WTC11 (cell line): ENCODE results near the gene HNF1B. TPM values are rescaled to one million over a fixed set of nuclear protein-coding genes. Genes with fewer than 3 reads are reported as not detected.

Experiments used
- ATAC-seq: fragments of 200-7000 bp; cut with Tn5 transposase; 2 replicates; pipeline ENCODE4 v1.10.0; 2021; ENCODE audit warnings: mild to moderate bottlenecking, moderate library complexity
- CTCF ChIA-PET: fragments of 300-600 bp; sonication (Branson Sonifier 250); formaldehyde crosslinking; loops from one replicate; lab custom pipeline; 2021; ENCODE audit warnings: antibody characterized with exemption; lab: Charles Lee
- POLR2A ChIA-PET: fragments of 350-600 bp; sonication (Branson Sonifier 250); formaldehyde crosslinking; loops from one replicate; lab custom pipeline; 2021; ENCODE audit warnings: antibody characterized with exemption; lab: Charles Lee
- DNase-seq: peaks from one replicate; pipeline ENCODE4 v3.0.0; 2021; ENCODE audit warnings: low spot score
- H3K27ac Mint-ChIP-seq: 2 replicates; pipeline ENCODE4 v1.8.0; 2021; ENCODE audit warnings: mixed read lengths
- H3K27me3 Mint-ChIP-seq: 2 replicates; pipeline ENCODE4 v1.8.0; 2021; ENCODE audit warnings: low read depth, mild to moderate bottlenecking, moderate library complexity, mixed read lengths
- H3K36me3 Mint-ChIP-seq: 2 replicates; pipeline ENCODE4 v1.8.0; 2021; ENCODE audit warnings: mixed read lengths
- H3K4me1 Mint-ChIP-seq: 2 replicates; pipeline ENCODE4 v1.8.0; 2022; ENCODE audit warnings: mixed read lengths
- H3K4me3 Mint-ChIP-seq: 2 replicates; pipeline ENCODE4 v1.8.0; 2021; ENCODE audit warnings: mild to moderate bottlenecking, moderate library complexity, mixed read lengths
- H3K9me3 Mint-ChIP-seq: 2 replicates; pipeline ENCODE4 v1.8.0; 2021; ENCODE audit warnings: mixed read lengths
- ATF1 ChIP-seq: sonication (generic); formaldehyde crosslinking; IDR thresholded peaks from 2 replicates; pipeline ENCODE4 v1.8.1; 2023; ENCODE audit warnings: mild to moderate bottlenecking, moderate library complexity, missing genetic modification reagents
- RELA ChIP-seq: sonication (generic); formaldehyde crosslinking; IDR thresholded peaks from 2 replicates; pipeline ENCODE4 v1.8.1; 2022; ENCODE audit warnings: missing genetic modification reagents, mild to moderate bottlenecking, borderline replicate concordance
- SOX15 ChIP-seq: fragments of 250-450 bp; sonication (Bioruptor Pico); IDR thresholded peaks from 2 replicates; pipeline ENCODE4 v1.9.0; 2021; ENCODE audit warnings: mild to moderate bottlenecking
- TEAD1 ChIP-seq: sonication (generic); formaldehyde crosslinking; IDR thresholded peaks from 2 replicates; pipeline ENCODE4 v1.8.0; 2022; ENCODE audit warnings: mild to moderate bottlenecking, missing genetic modification reagents
- ZBTB21 ChIP-seq: sonication (generic); formaldehyde crosslinking; IDR thresholded peaks from 2 replicates; pipeline ENCODE4 v1.8.1; 2023; ENCODE audit warnings: mild to moderate bottlenecking, missing genetic modification reagents, borderline replicate concordance
- ZNF121 ChIP-seq: sonication (generic); formaldehyde crosslinking; IDR thresholded peaks from 2 replicates; pipeline ENCODE4 v1.8.0; 2023; ENCODE audit warnings: missing genetic modification reagents
- ZNF219 ChIP-seq: sonication (generic); formaldehyde crosslinking; IDR thresholded peaks from 2 replicates; pipeline ENCODE4 v1.8.0; 2023; ENCODE audit warnings: missing genetic modification reagents, mild to moderate bottlenecking, borderline replicate concordance
- total RNA-seq: library from RNA; stranded (reverse); gene quantifications from 3 replicates; pipeline ENCODE4 v1.2.3, GENCODE V29; 2021
- TF ChIP-seq, protein P1 (sequence below): sonication (generic); formaldehyde crosslinking; IDR thresholded peaks from 2 replicates; pipeline ENCODE4 v1.8.0; 2022; ENCODE audit warnings: mild to moderate bottlenecking, missing genetic modification reagents
- TF ChIP-seq, protein P2 (sequence below): fragments of 250-450 bp; sonication (Bioruptor Pico); conservative IDR thresholded peaks from 2 replicates; pipeline ENCODE4 v1.9.0; 2021; ENCODE audit warnings: mild to moderate bottlenecking
- TF ChIP-seq, protein P3 (sequence below): sonication (generic); formaldehyde crosslinking; IDR thresholded peaks from 2 replicates; pipeline ENCODE4 v1.8.1; 2022; ENCODE audit warnings: mild to moderate bottlenecking, moderate library complexity, missing genetic modification reagents
- TF ChIP-seq, protein P4 (sequence below): sonication (generic); formaldehyde crosslinking; IDR thresholded peaks from 2 replicates; pipeline ENCODE4 v1.8.1; 2022; ENCODE audit warnings: mild to moderate bottlenecking, missing genetic modification reagents, moderate library complexity, borderline replicate concordance
- TF ChIP-seq, protein P5 (sequence below): sonication (generic); formaldehyde crosslinking; IDR thresholded peaks from 2 replicates; pipeline ENCODE4 v1.8.0; 2022; ENCODE audit warnings: mild to moderate bottlenecking, missing genetic modification reagents
- TF ChIP-seq, protein P6 (sequence below): fragments of 250-450 bp; sonication (Bioruptor Pico); IDR thresholded peaks from 2 replicates; pipeline ENCODE4 v1.9.0; 2021; ENCODE audit warnings: mild to moderate bottlenecking
- TF ChIP-seq, protein P7 (sequence below): fragments of 250-450 bp; sonication (Bioruptor Pico); IDR thresholded peaks from 2 replicates; pipeline ENCODE4 v1.9.0; 2021; ENCODE audit warnings: mild to moderate bottlenecking
- TF ChIP-seq, protein P8 (sequence below): fragments of 250-450 bp; sonication (Bioruptor Pico); IDR thresholded peaks from 2 replicates; pipeline ENCODE4 v1.9.0; 2021; ENCODE audit warnings: moderate library complexity, mild to moderate bottlenecking, inconsistent platforms, borderline replicate concordance

HNF1B gene
- total RNA-seq, 1 experiment from 2014 or later, result 0.26 TPM

DNA sequence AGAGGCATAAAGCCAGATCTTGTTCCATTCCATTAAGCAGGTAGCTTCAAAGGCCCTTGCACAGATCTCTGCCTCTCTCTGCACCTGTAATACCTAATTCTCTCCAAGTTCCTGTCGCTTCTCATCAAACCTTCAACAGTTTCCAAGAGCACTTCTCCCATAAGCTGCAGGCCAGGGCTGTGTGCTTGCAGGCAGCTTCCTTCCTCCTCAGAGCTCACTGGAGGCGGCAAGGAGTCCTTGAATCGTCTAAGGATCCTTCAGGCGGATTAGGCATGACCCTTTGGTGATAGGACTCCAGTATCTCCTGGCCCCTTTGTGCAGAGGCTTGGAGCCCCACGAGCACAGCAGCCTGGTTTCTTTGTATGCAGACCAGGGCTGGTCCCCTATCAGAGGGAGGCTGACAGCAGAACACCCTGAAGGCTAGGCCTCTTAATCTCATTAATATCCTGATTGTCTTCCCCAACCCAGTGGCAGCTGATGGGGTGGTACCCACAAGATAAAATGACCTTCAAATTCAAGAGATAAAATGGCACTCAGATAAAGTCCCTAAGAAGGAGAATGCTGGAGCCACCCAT, 19.8 kb downstream of the HNF1B start:
- Mint-ChIP-seq H3K27me3 (peaks cover 2% of the 10 kb centered on the region), H3K27ac (no peak overlapping the region), H3K36me3 (no peaks in the 10 kb centered on the region), H3K9me3 (no peaks in the 10 kb centered on the region), H3K4me3 (no peak overlapping the region)
- no peak for ATAC-seq
- ChIA-PET POLR2A (no interaction called here), CTCF (interaction anchor here (0.6 to 0.8 kb wide), 2 partner anchors 19 to 75 kb away, joined by 3 to 4 read pairs; partner anchors contain the start of gene HNF1B)
- DNase-seq, result no peak
- TF ChIP-seq, protein P1, sequence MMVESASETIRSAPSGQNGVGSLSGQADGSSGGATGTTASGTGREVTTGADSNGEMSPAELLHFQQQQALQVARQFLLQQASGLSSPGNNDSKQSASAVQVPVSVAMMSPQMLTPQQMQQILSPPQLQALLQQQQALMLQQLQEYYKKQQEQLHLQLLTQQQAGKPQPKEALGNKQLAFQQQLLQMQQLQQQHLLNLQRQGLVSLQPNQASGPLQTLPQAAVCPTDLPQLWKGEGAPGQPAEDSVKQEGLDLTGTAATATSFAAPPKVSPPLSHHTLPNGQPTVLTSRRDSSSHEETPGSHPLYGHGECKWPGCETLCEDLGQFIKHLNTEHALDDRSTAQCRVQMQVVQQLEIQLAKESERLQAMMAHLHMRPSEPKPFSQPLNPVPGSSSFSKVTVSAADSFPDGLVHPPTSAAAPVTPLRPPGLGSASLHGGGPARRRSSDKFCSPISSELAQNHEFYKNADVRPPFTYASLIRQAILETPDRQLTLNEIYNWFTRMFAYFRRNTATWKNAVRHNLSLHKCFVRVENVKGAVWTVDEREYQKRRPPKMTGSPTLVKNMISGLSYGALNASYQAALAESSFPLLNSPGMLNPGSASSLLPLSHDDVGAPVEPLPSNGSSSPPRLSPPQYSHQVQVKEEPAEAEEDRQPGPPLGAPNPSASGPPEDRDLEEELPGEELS (CRISPR knock-in tag), result no peak
- no peak for TF ChIP-seq ZNF121
- TF ChIP-seq, protein P2, sequence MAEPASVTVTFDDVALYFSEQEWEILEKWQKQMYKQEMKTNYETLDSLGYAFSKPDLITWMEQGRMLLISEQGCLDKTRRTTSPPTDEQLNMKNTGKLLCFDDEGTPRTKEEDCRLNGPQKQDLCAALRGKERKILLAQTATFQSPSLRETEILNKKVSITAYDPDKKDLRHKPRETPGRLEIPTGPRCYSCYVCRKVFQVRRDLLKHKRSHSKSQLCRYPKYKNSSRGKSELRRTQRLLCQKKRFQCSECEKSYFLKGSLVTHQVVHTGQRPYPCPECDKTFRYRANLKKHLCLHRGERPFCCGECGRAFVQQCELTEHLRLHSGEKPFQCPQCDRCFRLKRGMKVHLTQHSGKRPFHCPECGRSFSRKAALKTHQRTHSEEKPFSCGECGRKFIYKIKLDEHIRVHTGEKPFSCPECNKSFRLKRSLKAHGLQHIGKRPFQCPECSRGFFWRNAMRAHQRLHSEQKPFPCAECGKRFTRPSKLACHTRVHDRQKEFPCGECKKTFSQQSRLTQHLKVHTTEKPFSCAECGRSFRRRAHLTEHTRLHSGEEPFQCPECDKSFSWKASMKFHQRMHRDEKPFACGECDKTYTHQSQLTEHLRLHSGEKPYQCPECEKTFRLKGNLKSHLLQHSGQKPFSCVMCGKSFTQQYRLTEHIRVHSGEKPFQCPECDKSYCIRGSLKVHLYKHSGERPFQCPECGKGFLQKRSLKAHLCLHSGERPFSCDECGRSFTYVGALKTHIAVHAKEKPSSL (CRISPR knock-in tag), result no peak
- TF ChIP-seq, protein P3, sequence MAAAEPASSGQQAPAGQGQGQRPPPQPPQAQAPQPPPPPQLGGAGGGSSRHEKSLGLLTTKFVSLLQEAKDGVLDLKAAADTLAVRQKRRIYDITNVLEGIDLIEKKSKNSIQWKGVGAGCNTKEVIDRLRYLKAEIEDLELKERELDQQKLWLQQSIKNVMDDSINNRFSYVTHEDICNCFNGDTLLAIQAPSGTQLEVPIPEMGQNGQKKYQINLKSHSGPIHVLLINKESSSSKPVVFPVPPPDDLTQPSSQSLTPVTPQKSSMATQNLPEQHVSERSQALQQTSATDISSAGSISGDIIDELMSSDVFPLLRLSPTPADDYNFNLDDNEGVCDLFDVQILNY (CRISPR knock-in tag), result no peak
- no peak for TF ChIP-seq ZBTB21 (CRISPR knock-in tag)
- no peak for TF ChIP-seq SOX15 (CRISPR knock-in tag)
- TF ChIP-seq, protein P4, sequence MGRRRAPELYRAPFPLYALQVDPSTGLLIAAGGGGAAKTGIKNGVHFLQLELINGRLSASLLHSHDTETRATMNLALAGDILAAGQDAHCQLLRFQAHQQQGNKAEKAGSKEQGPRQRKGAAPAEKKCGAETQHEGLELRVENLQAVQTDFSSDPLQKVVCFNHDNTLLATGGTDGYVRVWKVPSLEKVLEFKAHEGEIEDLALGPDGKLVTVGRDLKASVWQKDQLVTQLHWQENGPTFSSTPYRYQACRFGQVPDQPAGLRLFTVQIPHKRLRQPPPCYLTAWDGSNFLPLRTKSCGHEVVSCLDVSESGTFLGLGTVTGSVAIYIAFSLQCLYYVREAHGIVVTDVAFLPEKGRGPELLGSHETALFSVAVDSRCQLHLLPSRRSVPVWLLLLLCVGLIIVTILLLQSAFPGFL (CRISPR knock-in tag), result no peak
- TF ChIP-seq, protein P5, sequence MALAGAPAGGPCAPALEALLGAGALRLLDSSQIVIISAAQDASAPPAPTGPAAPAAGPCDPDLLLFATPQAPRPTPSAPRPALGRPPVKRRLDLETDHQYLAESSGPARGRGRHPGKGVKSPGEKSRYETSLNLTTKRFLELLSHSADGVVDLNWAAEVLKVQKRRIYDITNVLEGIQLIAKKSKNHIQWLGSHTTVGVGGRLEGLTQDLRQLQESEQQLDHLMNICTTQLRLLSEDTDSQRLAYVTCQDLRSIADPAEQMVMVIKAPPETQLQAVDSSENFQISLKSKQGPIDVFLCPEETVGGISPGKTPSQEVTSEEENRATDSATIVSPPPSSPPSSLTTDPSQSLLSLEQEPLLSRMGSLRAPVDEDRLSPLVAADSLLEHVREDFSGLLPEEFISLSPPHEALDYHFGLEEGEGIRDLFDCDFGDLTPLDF (CRISPR knock-in tag), result no peak
- TF ChIP-seq, protein P6, sequence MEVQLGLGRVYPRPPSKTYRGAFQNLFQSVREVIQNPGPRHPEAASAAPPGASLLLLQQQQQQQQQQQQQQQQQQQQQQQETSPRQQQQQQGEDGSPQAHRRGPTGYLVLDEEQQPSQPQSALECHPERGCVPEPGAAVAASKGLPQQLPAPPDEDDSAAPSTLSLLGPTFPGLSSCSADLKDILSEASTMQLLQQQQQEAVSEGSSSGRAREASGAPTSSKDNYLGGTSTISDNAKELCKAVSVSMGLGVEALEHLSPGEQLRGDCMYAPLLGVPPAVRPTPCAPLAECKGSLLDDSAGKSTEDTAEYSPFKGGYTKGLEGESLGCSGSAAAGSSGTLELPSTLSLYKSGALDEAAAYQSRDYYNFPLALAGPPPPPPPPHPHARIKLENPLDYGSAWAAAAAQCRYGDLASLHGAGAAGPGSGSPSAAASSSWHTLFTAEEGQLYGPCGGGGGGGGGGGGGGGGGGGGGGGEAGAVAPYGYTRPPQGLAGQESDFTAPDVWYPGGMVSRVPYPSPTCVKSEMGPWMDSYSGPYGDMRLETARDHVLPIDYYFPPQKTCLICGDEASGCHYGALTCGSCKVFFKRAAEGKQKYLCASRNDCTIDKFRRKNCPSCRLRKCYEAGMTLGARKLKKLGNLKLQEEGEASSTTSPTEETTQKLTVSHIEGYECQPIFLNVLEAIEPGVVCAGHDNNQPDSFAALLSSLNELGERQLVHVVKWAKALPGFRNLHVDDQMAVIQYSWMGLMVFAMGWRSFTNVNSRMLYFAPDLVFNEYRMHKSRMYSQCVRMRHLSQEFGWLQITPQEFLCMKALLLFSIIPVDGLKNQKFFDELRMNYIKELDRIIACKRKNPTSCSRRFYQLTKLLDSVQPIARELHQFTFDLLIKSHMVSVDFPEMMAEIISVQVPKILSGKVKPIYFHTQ, result no peak
- no peak for TF ChIP-seq TEAD1 (CRISPR knock-in tag)
- TF ChIP-seq, all 79 proteins: peak for 0
- H3K4me1 Mint-ChIP-seq, result peaks cover 11% of the 10 kb centered on the region

DNA sequence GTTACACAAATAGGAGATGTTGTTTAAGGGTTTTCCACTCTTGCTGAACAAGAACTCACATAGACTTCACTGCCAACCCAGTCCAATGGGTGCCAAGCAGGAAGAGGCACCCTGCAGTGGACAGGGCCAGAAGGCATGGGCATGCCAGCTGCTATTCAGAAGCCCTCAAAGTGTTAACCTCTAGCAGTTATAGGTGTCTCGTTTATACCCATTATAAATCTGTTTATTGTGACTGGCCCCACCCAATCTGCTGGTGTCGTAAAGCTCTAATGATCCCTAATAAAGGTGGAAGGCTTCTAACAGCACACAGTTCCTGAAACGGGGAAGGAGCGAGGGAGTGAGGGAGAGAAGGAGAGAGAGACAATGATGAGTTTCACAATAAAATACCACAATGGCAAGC, 23.9 kb downstream of the HNF1B start:
- TF ChIP-seq, protein P7, sequence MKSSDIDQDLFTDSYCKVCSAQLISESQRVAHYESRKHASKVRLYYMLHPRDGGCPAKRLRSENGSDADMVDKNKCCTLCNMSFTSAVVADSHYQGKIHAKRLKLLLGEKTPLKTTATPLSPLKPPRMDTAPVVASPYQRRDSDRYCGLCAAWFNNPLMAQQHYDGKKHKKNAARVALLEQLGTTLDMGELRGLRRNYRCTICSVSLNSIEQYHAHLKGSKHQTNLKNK (CRISPR knock-in tag), result no peak
- TF ChIP-seq RELA (CRISPR knock-in tag), result no peak
- TF ChIP-seq ZNF219 (CRISPR knock-in tag), result no peak
- no peak for TF ChIP-seq ATF1 (CRISPR knock-in tag)
- TF ChIP-seq, protein P8, sequence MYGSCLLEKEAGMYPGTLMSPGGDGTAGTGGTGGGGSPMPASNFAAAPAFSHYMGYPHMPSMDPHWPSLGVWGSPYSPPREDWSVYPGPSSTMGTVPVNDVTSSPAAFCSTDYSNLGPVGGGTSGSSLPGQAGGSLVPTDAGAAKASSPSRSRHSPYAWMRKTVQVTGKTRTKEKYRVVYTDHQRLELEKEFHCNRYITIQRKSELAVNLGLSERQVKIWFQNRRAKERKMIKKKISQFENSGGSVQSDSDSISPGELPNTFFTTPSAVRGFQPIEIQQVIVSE (CRISPR knock-in tag), result no peak
- ATAC-seq, result no peak
- H3K27me3 Mint-ChIP-seq, result no peaks in the 10 kb centered on the region; the same call in 1 of the 2 replicates
- CTCF ChIA-PET, result no interaction called here
- H3K36me3 Mint-ChIP-seq, result no peaks in the 10 kb centered on the region
- H3K9me3 Mint-ChIP-seq, result no peaks in the 10 kb centered on the region
- POLR2A ChIA-PET, result no interaction called here
- DNase-seq, result no peak
- H3K27ac Mint-ChIP-seq, result no peak overlapping the region
- no peak overlapping the region for H3K4me3 Mint-ChIP-seq
- peaks cover 6% of the 10 kb centered on the region for H3K4me1 Mint-ChIP-seq
